Activated gamma-delta T cell treated with Interleukin-2 at 50 U/mL for 16 hours (primary cell): Measurements from ENCODE around the gene TMEM147.
"Not testable (repeated sequence)": the region's sequence is repeated elsewhere in the genome, so short reads cannot be mapped to it uniquely, and the experiment has no call there.

Experiments
- DNase-seq: peaks from one replicate; pipeline ENCODE4 v3.0.0-alpha.2; 2020

The TMEM147 gene

GRCh38 chr19:35565016-35565856 is 19.8 kb downstream of the TMEM147 start:
- no peak for DNase-seq

- DNase-seq, result no peak
Observed at GRCh38 chr19:35566738-35567137, 21.3 kb downstream of the TMEM147 start.

GRCh38 chr19:35569281-35569781 is 23.9 kb downstream of the TMEM147 start:
- DNase-seq, result no peak

GRCh38 chr19:35571406-35571965 is 26.1 kb downstream of the TMEM147 start:
- DNase-seq, result no peak

GRCh38 chr19:35577918-35578317 is 32.5 kb downstream of the TMEM147 start:
- no peak for DNase-seq

- no peak for DNase-seq
Observed at GRCh38 chr19:35578707-35579106, 33.3 kb downstream of the TMEM147 start.

GRCh38 chr19:35582760-35583159 is 37.3 kb downstream of the TMEM147 start:
- no peak for DNase-seq

- DNase-seq, result no peak
Observed at GRCh38 chr19:35585848-35586247, 40.4 kb downstream of the TMEM147 start, which contains the start of gene PMIS2. Gene PMIS2 (plus strand): TSS chr19:35586173. CDS start chr19:35586260, 87 bp downstream.

- DNase-seq, result no peak
Observed at GRCh38 chr19:35587321-35587720, 41.9 kb downstream of the TMEM147 start.

GRCh38 chr19:35590875-35591274 is 45.4 kb downstream of the TMEM147 start:
- no peak for DNase-seq

GRCh38 chr19:35592226-35592625 is 46.8 kb downstream of the TMEM147 start:
- no peak for DNase-seq

GRCh38 chr19:35595026-35595425 is 49.6 kb downstream of the TMEM147 start:
- not testable (repeated sequence) for DNase-seq

GRCh38 chr19:35595928-35596327 is 50.5 kb downstream of the TMEM147 start:
- DNase-seq, result no peak

GRCh38 chr19:35596366-35596999 is 51.1 kb downstream of the TMEM147 start:
- DNase-seq, result no peak
